ENCODE measurements around the gene JAML.

DNA sequence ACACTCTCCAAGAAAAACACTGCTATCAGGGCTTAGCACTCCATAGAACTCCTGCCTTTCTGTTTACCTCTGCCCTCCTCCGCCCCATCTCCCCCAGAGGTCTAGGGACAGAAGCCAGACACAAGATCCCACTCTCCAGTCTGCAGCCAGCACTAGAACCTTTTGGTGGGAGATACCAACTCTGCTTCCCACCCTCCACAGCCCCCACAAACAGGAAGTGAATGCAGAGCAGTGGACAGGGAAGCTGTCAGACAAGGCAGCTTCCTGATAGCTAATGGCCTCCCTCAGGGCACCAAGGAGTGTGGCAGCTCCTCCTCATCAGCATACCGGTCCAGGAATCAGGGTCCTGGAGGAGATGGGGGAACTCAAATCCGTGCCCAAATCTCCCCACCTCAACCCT is 77.3 kb downstream of the JAML start:
- TF ChIP-seq, protein P1, sequence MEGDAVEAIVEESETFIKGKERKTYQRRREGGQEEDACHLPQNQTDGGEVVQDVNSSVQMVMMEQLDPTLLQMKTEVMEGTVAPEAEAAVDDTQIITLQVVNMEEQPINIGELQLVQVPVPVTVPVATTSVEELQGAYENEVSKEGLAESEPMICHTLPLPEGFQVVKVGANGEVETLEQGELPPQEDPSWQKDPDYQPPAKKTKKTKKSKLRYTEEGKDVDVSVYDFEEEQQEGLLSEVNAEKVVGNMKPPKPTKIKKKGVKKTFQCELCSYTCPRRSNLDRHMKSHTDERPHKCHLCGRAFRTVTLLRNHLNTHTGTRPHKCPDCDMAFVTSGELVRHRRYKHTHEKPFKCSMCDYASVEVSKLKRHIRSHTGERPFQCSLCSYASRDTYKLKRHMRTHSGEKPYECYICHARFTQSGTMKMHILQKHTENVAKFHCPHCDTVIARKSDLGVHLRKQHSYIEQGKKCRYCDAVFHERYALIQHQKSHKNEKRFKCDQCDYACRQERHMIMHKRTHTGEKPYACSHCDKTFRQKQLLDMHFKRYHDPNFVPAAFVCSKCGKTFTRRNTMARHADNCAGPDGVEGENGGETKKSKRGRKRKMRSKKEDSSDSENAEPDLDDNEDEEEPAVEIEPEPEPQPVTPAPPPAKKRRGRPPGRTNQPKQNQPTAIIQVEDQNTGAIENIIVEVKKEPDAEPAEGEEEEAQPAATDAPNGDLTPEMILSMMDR (IDR thresholded peaks at IDR 0.05 in 2 of 3, conservative IDR thresholded peaks at IDR 0.05 in 1 of 3; ENCODE audit: borderline replicate concordance in 1 of 3, insufficient read depth in 1 of 3, low read depth in 2 of 3, low read length in 2 of 3), result no peak
- TF ChIP-seq REST (IDR thresholded peaks at IDR 0.05; ENCODE audit: low read depth) (no peak), JUND (IDR thresholded peaks at IDR 0.05) (no peak), EGR1 (IDR thresholded peaks at IDR 0.05; ENCODE audit: low read depth) (no peak), POLR2AphosphoS5 (IDR thresholded peaks at IDR 0.05; ENCODE audit: low read depth, low read length) (no peak)
